ENCODE measurements around the gene OSBP2. TPM values are rescaled to one million over a fixed set of nuclear protein-coding genes. Genes with fewer than 3 reads are reported as not detected.

The OSBP2 gene
- total RNA-seq, 2 donors from 2014 or later = 4.0 to 16.8 TPM

DNA sequence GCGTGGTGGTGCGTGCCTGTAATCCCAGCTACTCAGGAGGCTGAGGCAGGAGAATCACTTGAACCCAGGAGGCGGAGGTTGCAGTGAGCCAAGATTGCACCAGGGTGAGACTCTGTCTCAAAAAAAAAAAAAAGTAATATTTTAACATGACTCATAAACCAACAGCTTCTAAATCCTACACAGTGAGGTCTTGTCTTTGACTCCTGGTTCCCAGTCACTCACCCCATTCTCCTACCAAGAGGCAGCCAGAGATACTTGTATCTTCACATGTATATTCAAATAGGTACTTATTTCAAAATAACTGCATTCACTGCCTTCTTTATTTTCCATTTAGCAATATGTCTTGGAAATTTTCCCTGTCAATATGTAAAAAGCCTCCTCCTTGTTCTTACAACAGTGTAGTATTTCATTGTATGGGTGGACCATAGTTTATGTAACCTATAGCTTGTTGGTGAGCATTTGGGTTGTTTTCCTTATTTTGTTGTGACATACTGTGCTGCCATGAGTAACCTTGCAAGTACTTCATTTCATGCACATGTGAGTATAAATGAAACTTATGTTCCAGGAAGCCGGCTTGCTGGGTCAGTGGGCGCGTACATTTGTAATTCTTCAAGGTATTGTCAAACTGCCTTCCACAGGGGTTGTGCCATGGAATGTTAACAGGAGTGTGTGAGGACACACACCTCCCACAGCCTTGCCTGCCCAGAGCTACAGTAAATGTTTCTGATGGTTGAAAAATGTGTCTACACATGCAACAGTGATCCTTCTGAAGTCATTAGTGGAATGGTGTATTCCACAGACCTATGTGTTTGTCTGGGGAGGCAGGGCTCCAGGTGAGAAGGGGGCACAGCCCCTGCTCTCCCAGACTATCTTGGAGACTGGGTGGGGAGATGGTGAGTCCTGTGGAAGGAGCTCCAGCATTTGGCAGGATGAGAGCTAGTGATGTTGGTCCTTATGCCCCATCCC is 47.9 kb downstream of the OSBP2 start:
- no peaks in the 10 kb centered on the region for H3K27me3 ChIP-seq
- H3K36me3 ChIP-seq = no peaks in the 10 kb centered on the region
- no peak overlapping the region for H3K4me3 ChIP-seq
- H3K4me1 ChIP-seq = no peaks in the 10 kb centered on the region
- H3K27ac ChIP-seq = no peak overlapping the region
- TF ChIP-seq, protein P1, sequence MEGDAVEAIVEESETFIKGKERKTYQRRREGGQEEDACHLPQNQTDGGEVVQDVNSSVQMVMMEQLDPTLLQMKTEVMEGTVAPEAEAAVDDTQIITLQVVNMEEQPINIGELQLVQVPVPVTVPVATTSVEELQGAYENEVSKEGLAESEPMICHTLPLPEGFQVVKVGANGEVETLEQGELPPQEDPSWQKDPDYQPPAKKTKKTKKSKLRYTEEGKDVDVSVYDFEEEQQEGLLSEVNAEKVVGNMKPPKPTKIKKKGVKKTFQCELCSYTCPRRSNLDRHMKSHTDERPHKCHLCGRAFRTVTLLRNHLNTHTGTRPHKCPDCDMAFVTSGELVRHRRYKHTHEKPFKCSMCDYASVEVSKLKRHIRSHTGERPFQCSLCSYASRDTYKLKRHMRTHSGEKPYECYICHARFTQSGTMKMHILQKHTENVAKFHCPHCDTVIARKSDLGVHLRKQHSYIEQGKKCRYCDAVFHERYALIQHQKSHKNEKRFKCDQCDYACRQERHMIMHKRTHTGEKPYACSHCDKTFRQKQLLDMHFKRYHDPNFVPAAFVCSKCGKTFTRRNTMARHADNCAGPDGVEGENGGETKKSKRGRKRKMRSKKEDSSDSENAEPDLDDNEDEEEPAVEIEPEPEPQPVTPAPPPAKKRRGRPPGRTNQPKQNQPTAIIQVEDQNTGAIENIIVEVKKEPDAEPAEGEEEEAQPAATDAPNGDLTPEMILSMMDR (IDR thresholded peaks at IDR 0.05) = no peak
- DNase-seq (ENCODE audit: low spot score) = no peak
- no peaks in the 10 kb centered on the region for H3K9me3 ChIP-seq

DNA sequence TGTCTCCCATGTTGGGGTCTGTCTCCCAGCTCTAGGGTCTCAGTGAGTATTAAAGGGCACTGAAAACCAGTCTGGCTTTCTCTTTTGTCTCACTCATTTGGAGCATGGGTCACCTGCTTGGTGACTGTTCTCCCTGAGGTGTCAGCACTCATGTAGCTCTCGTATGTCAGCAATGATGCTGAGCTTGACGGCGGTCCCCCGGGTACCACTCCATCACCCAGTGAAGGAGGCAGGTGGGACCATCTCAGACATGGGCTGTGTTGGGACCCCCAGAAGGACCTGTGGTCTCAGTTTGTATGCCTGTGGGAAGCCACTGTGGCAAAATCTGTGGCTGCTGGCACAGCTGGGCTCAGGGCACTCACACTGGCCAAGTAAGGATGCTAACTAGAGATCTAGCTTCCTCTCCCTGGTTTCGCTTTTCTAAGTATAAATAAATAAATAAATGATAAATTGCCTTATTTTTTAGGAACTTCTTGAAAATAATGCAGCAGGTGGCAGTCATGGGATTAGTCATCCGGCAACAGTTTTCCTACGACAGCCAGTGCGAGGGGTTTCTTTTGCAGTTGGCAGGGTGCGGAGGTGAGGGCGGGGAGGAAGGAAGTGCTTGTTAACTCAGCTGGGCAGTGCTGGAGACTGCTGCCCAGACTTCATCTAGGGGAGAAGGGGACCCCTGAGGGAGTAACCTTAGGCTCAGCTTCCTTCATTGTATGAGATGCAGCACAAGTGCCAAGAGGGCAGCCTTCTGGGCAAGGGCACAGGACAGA is 48.8 kb downstream of the OSBP2 start:
- H3K36me3 ChIP-seq = no peaks in the 10 kb centered on the region
- H3K4me1 ChIP-seq = no peaks in the 10 kb centered on the region
- H3K4me3 ChIP-seq = no peak overlapping the region
- TF ChIP-seq, protein P1 (IDR thresholded peaks at IDR 0.05) = no peak
- no peaks in the 10 kb centered on the region for H3K9me3 ChIP-seq
- H3K27me3 ChIP-seq = no peaks in the 10 kb centered on the region
- H3K27ac ChIP-seq = no peak overlapping the region
- no peak for DNase-seq (ENCODE audit: low spot score)

DNA sequence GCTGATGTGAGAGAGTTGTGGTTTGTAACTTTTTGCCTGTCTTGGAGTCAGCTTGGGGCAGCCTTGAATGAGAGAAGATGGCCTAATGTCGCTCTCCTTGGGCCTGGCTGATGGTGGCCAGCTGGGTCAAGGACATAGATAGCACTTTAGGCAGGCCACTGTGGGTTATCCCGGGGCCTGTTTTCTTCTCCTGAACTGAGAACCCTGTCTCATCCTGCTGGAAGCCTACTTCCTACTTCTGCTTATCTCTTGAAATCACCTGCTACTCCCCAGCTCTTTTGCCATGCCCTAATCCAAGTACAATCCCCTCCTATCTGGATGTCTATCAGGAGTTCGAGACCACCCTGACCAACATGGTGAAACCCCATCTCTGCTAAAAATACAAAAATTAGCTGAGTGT is 49.5 kb downstream of the OSBP2 start:
- Histone ChIP-seq H3K4me3 (no peak overlapping the region), H3K9me3 (no peaks in the 10 kb centered on the region), H3K27ac (no peak overlapping the region), H3K27me3 (no peaks in the 10 kb centered on the region), H3K36me3 (no peaks in the 10 kb centered on the region), H3K4me1 (no peaks in the 10 kb centered on the region)
- TF ChIP-seq, protein P1 (IDR thresholded peaks at IDR 0.05) = no peak
- no peak for DNase-seq (ENCODE audit: low spot score)

DNA sequence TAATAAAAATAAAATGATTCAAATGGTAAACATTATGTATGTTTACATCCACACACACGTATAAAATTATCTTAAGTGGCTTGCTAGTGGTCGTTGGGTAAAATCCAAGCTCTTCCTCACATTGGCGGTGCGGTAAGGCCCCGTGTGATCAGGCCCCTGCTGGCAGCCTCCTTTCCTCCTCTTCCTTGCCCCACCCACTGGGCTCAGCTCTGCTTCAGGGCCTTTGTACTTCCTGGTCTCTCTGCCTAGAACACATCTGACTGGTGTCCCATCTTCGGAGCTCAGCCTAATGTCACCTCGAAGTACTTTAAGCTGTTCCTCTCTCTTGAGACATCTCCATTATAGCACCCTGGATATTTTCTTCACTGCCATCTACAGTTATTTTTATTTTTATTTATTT is 52.8 kb downstream of the OSBP2 start:
- Histone ChIP-seq H3K27me3 (no peaks in the 10 kb centered on the region), H3K4me3 (no peak overlapping the region), H3K4me1 (no peaks in the 10 kb centered on the region), H3K36me3 (no peaks in the 10 kb centered on the region), H3K9me3 (no peaks in the 10 kb centered on the region), H3K27ac (no peak overlapping the region)
- no peak for DNase-seq (ENCODE audit: low spot score)
- TF ChIP-seq, protein P1 (IDR thresholded peaks at IDR 0.05) = no peak

DNA sequence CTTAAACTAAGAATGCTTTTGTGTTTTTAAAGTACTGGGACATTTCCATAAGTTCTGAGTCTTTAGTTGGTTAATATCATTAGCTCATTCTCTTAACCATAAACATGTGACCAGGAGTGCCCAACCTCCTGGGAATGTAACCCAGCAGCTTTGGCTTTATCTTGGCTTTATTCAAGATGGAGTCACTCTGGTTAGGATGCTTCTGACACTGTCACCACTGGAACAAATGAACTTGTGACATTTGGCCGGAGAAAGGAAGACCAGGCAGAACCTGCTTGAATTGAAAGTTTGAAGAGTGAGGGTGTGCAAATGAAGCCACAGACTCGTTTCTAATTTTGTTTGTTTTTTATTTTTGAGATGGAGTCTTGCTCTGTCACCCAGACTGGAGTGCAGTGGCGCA is 54.6 kb downstream of the OSBP2 start:
- H3K27ac ChIP-seq = no peak overlapping the region
- no peaks in the 10 kb centered on the region for H3K27me3 ChIP-seq
- TF ChIP-seq, protein P1 (IDR thresholded peaks at IDR 0.05) = no peak
- DNase-seq (ENCODE audit: low spot score) = no peak
- no peaks in the 10 kb centered on the region for H3K4me1 ChIP-seq
- no peaks in the 10 kb centered on the region for H3K9me3 ChIP-seq
- no peak overlapping the region for H3K4me3 ChIP-seq
- H3K36me3 ChIP-seq = no peaks in the 10 kb centered on the region

Data from right atrium auricular region (tissue), 2 donors.